DOHH2 (cell line): Measurements from ENCODE around the gene MRPS18C.

Experiments used
- H3F3A ChIP-seq: fragments of 200-600 bp; sonication (generic), shearing (Covaris generic); 2 replicates; pipeline ENCODE4 v1.6.0; 2016; ENCODE audit warnings: antibody characterized with exemption, mild to moderate bottlenecking; ENCODE audit not compliant: control insufficient read depth, insufficient read depth
- H3K27ac ChIP-seq: fragments of 200-600 bp; sonication (generic); 2 replicates; pipeline ENCODE4 v1.5.1; 2014; ENCODE audit warnings: low read depth, mild to moderate bottlenecking, low read length, moderate library complexity
- H3K27me3 ChIP-seq: fragments of 200-600 bp; sonication (generic); 2 replicates; pipeline ENCODE4 v1.6.1; 2014; ENCODE audit warnings: mild to moderate bottlenecking, low read length, mixed read lengths; ENCODE audit not compliant: control insufficient read depth
- H3K36me3 ChIP-seq: fragments of 200-600 bp; sonication (generic); 2 replicates; pipeline ENCODE4 v1.6.1; 2014; ENCODE audit warnings: mild to moderate bottlenecking, low read length, moderate library complexity, mixed read lengths; ENCODE audit not compliant: control insufficient read depth
- H3K4me1 ChIP-seq: fragments of 200-600 bp; sonication (generic); 2 replicates; pipeline ENCODE4 v1.6.1; 2014; ENCODE audit warnings: mild to moderate bottlenecking, low read length, mixed read lengths; ENCODE audit not compliant: control insufficient read depth
- H3K4me2 ChIP-seq: fragments of 200-600 bp; sonication (generic); 2 replicates; pipeline ENCODE4 v1.6.0; 2014; ENCODE audit warnings: mild to moderate bottlenecking, low read length, moderate library complexity
- H3K4me3 ChIP-seq: fragments of 200-600 bp; sonication (generic); 2 replicates; pipeline ENCODE4 v1.5.1; 2014; ENCODE audit warnings: mild to moderate bottlenecking, low read length, mixed read lengths
- H3K79me2 ChIP-seq: fragments of 200-600 bp; sonication (generic); 2 replicates; pipeline ENCODE4 v1.6.1; 2014; ENCODE audit warnings: mild to moderate bottlenecking, low read length, mixed read lengths; ENCODE audit not compliant: control insufficient read depth
- H3K9me2 ChIP-seq: fragments of 200-600 bp; sonication (generic); replicated peaks from 2 replicates; pipeline ENCODE4 v1.6.1; 2014; ENCODE audit warnings: mild to moderate bottlenecking, low read length, mixed read lengths; ENCODE audit not compliant: control insufficient read depth
- H3K9me3 ChIP-seq: fragments of 200-600 bp; sonication (generic); 2 replicates; pipeline ENCODE4 v1.6.1; 2014; ENCODE audit warnings: antibody characterized with exemption, low read length, mixed read lengths; ENCODE audit not compliant: control insufficient read depth, insufficient read depth
- H4K20me1 ChIP-seq: fragments of 200-600 bp; sonication (generic); 2 replicates; pipeline ENCODE4 v1.6.0; 2014; ENCODE audit warnings: low read depth, mild to moderate bottlenecking, antibody characterized with exemption, low read length, moderate library complexity; ENCODE audit not compliant: control insufficient read depth, insufficient read depth
- EZH2phosphoT487 ChIP-seq: fragments of 200-600 bp; sonication (generic); IDR thresholded peaks from 2 replicates; pipeline ENCODE4 v1.6.1; 2017; ENCODE audit warnings: borderline replicate concordance, mild to moderate bottlenecking, antibody characterized with exemption, low read length, moderate library complexity, mixed read lengths
- TF ChIP-seq, protein P1 (sequence below): fragments of 200-600 bp; sonication (generic); IDR thresholded peaks from one replicate; pipeline ENCODE4 v1.5.1; 2014; ENCODE audit warnings: antibody characterized with exemption, mild to moderate bottlenecking, low read depth, low read length; ENCODE audit not compliant: poor library complexity, severe bottlenecking

The MRPS18C gene

GRCh38 chr4:83440899-83441298 lies 15.0 kb upstream of the MRPS18C start:
- Histone ChIP-seq H3K79me2 (peaks cover 9% of the 10 kb centered on the region), H4K20me1 (no peaks in the 10 kb centered on the region), H3K9me3 (no peaks in the 10 kb centered on the region), H3K4me3 (peak overlapping the region; percentile 52), H3K9me2 (no peaks in the 10 kb centered on the region), H3K36me3 (peaks cover 85% of the 10 kb centered on the region), H3K4me2 (peak overlapping the region; percentile 73), H3K27ac (peak overlapping the region; percentile 95), H3K27me3 (no peaks in the 10 kb centered on the region), H3F3A (peaks cover 40% of the 10 kb centered on the region), H3K4me1 (peaks cover 53% of the 10 kb centered on the region)
- TF ChIP-seq, protein P1, sequence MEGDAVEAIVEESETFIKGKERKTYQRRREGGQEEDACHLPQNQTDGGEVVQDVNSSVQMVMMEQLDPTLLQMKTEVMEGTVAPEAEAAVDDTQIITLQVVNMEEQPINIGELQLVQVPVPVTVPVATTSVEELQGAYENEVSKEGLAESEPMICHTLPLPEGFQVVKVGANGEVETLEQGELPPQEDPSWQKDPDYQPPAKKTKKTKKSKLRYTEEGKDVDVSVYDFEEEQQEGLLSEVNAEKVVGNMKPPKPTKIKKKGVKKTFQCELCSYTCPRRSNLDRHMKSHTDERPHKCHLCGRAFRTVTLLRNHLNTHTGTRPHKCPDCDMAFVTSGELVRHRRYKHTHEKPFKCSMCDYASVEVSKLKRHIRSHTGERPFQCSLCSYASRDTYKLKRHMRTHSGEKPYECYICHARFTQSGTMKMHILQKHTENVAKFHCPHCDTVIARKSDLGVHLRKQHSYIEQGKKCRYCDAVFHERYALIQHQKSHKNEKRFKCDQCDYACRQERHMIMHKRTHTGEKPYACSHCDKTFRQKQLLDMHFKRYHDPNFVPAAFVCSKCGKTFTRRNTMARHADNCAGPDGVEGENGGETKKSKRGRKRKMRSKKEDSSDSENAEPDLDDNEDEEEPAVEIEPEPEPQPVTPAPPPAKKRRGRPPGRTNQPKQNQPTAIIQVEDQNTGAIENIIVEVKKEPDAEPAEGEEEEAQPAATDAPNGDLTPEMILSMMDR, result no peak
- no peak for TF ChIP-seq EZH2phosphoT487

GRCh38 chr4:83449009-83449408 lies 6.8 kb upstream of the MRPS18C start:
- H3K36me3 ChIP-seq, result peaks cover 59% of the 10 kb centered on the region
- peaks cover 10% of the 10 kb centered on the region for H3F3A ChIP-seq
- no peak overlapping the region for H3K4me3 ChIP-seq
- H3K9me3 ChIP-seq, result no peaks in the 10 kb centered on the region
- H3K4me1 ChIP-seq, result peaks cover 10% of the 10 kb centered on the region
- H3K27ac ChIP-seq, result no peak overlapping the region
- H3K79me2 ChIP-seq, result peaks cover 43% of the 10 kb centered on the region
- no peaks in the 10 kb centered on the region for H3K9me2 ChIP-seq
- no peaks in the 10 kb centered on the region for H3K27me3 ChIP-seq
- no peak for TF ChIP-seq EZH2phosphoT487
- TF ChIP-seq, protein P1, result no peak
- no peak overlapping the region for H3K4me2 ChIP-seq
- H4K20me1 ChIP-seq, result no peaks in the 10 kb centered on the region

DNA sequence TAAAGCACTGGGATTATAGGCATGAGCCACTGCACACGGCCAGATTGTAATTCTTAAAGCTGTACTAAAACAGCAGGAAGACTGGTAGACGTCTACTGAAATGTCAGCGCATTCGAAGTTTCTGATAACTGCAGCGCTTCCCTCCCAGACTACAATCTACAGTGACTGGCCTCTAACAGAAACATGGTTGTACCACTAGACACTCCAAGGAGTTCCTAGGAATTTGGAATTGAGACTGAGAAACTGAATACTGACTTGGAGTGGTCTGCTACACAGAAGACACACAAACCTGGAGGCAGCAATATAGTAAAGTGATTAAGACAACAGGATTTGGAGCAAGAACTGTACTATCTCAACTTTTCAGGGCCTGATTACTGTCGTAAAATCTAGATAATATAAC lies 1.2 kb upstream of the MRPS18C start:
- peak overlapping the region; percentile 75 for H3K4me2 ChIP-seq
- no peaks in the 10 kb centered on the region for H3K9me2 ChIP-seq
- peaks cover 6% of the 10 kb centered on the region; the same call in 1 of the 2 replicates for H3F3A ChIP-seq
- TF ChIP-seq EZH2phosphoT487, result no peak
- TF ChIP-seq, protein P1, result no peak
- no peaks in the 10 kb centered on the region for H4K20me1 ChIP-seq
- H3K9me3 ChIP-seq, result no peaks in the 10 kb centered on the region
- peak overlapping the region; percentile 90 for H3K4me3 ChIP-seq
- peaks cover 38% of the 10 kb centered on the region for H3K4me1 ChIP-seq
- H3K27me3 ChIP-seq, result no peaks in the 10 kb centered on the region
- peaks cover 73% of the 10 kb centered on the region for H3K36me3 ChIP-seq
- H3K27ac ChIP-seq, result peak overlapping the region; percentile 76
- H3K79me2 ChIP-seq, result peaks cover 83% of the 10 kb centered on the region

GRCh38 chr4:83456184-83456501 lies 285 bp downstream of the MRPS18C start:
- Histone ChIP-seq H3K27me3 (no peaks in the 10 kb centered on the region), H3K79me2 (peaks cover 76% of the 10 kb centered on the region), H3F3A (peaks cover 2% of the 10 kb centered on the region; the same call in 1 of the 2 replicates), H3K4me2 (peak overlapping the region; percentile 61), H3K4me1 (peaks cover 38% of the 10 kb centered on the region), H3K4me3 (peak overlapping the region; percentile 90), H4K20me1 (no peaks in the 10 kb centered on the region), H3K27ac (peak overlapping the region; percentile 76), H3K9me2 (no peaks in the 10 kb centered on the region), H3K36me3 (peaks cover 83% of the 10 kb centered on the region), H3K9me3 (no peaks in the 10 kb centered on the region)
- TF ChIP-seq EZH2phosphoT487, result no peak
- TF ChIP-seq, protein P1, result no peak
